ENCODE data around the gene CDHR5. TPM values are rescaled to one million over a fixed set of nuclear protein-coding genes. Genes with fewer than 3 reads are reported as not detected.

CDHR5 gene
- polyA plus RNA-seq, 1 donor (not counting 4 experiments of a cell fraction or from before 2014, with no cell fraction given), result not detected

- TF ChIP-seq EZH2 (IDR thresholded peaks at IDR 0.05; ENCODE audit: low read length) (no peak), CTCF (optimal IDR thresholded peaks at IDR 0.05 in 1 of 3, IDR thresholded peaks at IDR 0.05 in 1 of 3, conservative IDR thresholded peaks at IDR 0.05 in 1 of 3; ENCODE audit: extremely low read depth in 1 of 3, insufficient read depth in 2 of 3, low read length in 3 of 3) (no peak)
- dilution Hi-C loops (cut with MboI; ENCODE audit: extremely low pct_ligation_motif_present, low sequenced_read_pairs), result no loop called here
- Histone ChIP-seq H3K9ac (ENCODE audit: control insufficient read depth, extremely low read depth, insufficient read depth, low read length) (no peak overlapping the region), H3K4me2 (ENCODE audit: control insufficient read depth, extremely low read depth, insufficient read depth, low read depth, low read length) (no peak overlapping the region), H3K4me1 (ENCODE audit: control insufficient read depth, extremely low read depth, insufficient read depth, low read length) (no peaks in the 10 kb centered on the region), H3K27me3 (ENCODE audit: control insufficient read depth, extremely low read depth, insufficient read depth, low read length) (no peaks in the 10 kb centered on the region), H3K9me1 (ENCODE audit: control insufficient read depth, extremely low read depth, insufficient read depth, low read length) (no peaks in the 10 kb centered on the region), H3K79me2 (ENCODE audit: control insufficient read depth, insufficient read depth, low read length) (no peaks in the 10 kb centered on the region), H3K27ac (ENCODE audit: control insufficient read depth, insufficient read depth, low read length) (no peak overlapping the region), H3K9me3 (ENCODE audit: control insufficient read depth, low read depth, low read length) (no peaks in the 10 kb centered on the region), H2AFZ (ENCODE audit: control insufficient read depth, low read length) (no peak overlapping the region), H3K36me3 (ENCODE audit: control insufficient read depth in 2 of 2, extremely low read depth in 1 of 2, insufficient read depth in 2 of 2, low read length in 2 of 2) (no peaks in the 10 kb centered on the region), H4K20me1 (ENCODE audit: control insufficient read depth, extremely low read depth, insufficient read depth, low read length) (no peaks in the 10 kb centered on the region), H3K4me3 (ENCODE audit: control insufficient read depth in 2 of 3, extremely low read depth in 1 of 3, insufficient read depth in 2 of 3, low read depth in 1 of 3, low read length in 3 of 3) (no peak overlapping the region)
- DNase-seq (ENCODE audit: low read depth, low spot score) (no peak), FAIRE-seq (no peak)
Measured at GRCh38 chr11:627308-627576, 2.5 kb upstream of the CDHR5 start.

DNA sequence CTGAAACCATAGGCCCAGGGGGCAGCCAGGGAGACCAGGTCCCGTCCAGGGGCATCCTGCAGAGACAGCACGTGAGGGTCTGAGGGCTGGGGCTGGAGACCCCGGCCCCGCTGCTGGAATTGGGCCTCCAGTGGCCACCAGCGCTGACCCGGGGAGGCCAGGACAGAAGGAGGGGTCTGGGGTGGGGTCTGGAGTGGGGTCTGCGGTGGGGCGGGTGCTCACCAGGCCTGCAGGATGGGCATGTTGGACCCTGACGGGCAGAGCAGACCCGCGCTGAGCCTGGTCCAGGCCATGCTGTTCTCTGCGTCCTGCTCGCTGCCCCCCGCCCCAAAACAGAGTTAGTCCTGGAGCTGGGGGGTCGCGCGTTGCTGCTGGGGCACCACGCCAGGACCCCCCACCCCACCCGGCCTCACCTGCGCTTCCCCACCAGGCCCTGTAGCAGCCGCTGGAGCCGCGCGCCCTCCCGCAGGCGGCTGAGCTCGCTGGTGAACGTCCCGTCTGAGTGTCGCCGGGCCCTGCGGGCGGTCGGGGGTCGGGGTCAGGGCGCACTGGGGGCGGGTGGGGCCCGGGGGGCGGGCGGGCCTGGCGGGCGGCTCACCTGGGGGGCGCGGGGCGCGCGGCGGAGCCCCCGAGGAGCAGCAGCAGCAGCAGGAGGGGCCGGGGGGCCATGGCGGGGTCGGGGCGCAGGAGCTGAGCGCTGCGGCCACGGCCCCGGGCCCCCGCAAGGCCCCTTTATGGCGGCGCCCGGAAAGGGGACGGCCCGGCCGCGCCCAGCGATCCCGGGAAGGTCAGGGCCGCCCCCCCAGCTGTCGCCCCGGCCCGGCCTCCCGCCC, 1.9 kb upstream of the CDHR5 start, which contains the start of gene SCT:
Gene SCT, minus strand, starts transcription at position 707 of the 833 bp plus-strand sequence. Its CDS starts 38 bp downstream, at position 669.
- Histone ChIP-seq H4K20me1 (ENCODE audit: control insufficient read depth, extremely low read depth, insufficient read depth, low read length) (no peaks in the 10 kb centered on the region), H3K9me1 (ENCODE audit: control insufficient read depth, extremely low read depth, insufficient read depth, low read length) (no peaks in the 10 kb centered on the region), H3K4me1 (ENCODE audit: control insufficient read depth, extremely low read depth, insufficient read depth, low read length) (no peaks in the 10 kb centered on the region), H2AFZ (ENCODE audit: control insufficient read depth, low read length) (no peak within 1 kb of the TSS), H3K9me3 (ENCODE audit: control insufficient read depth, low read depth, low read length) (no peaks in the 10 kb centered on the region), H3K4me2 (ENCODE audit: control insufficient read depth, extremely low read depth, insufficient read depth, low read depth, low read length) (no peak within 1 kb of the TSS), H3K27ac (ENCODE audit: control insufficient read depth, insufficient read depth, low read length) (no peak within 1 kb of the TSS), H3K4me3 (ENCODE audit: control insufficient read depth in 2 of 3, extremely low read depth in 1 of 3, insufficient read depth in 2 of 3, low read depth in 1 of 3, low read length in 3 of 3) (no peak within 1 kb of the TSS), H3K27me3 (ENCODE audit: control insufficient read depth, extremely low read depth, insufficient read depth, low read length) (no peaks in the 10 kb centered on the region), H3K36me3 (ENCODE audit: control insufficient read depth in 2 of 2, extremely low read depth in 1 of 2, insufficient read depth in 2 of 2, low read length in 2 of 2) (no peaks in the 10 kb centered on the region), H3K9ac (ENCODE audit: control insufficient read depth, extremely low read depth, insufficient read depth, low read length) (no peak within 1 kb of the TSS), H3K79me2 (ENCODE audit: control insufficient read depth, insufficient read depth, low read length) (no peaks in the 10 kb centered on the region)
- TF ChIP-seq EZH2 (IDR thresholded peaks at IDR 0.05; ENCODE audit: low read length) (no peak), CTCF (optimal IDR thresholded peaks at IDR 0.05 in 1 of 3, IDR thresholded peaks at IDR 0.05 in 1 of 3, conservative IDR thresholded peaks at IDR 0.05 in 1 of 3; ENCODE audit: extremely low read depth in 1 of 3, insufficient read depth in 2 of 3, low read length in 3 of 3) (no peak)
- no peak for DNase-seq (ENCODE audit: low read depth, low spot score)
- FAIRE-seq, result no peak
- dilution Hi-C loops (cut with MboI; ENCODE audit: extremely low pct_ligation_motif_present, low sequenced_read_pairs), result no loop called here

Data from keratinocyte (primary cell).